Muscle layer of duodenum (tissue), 2 donors: ENCODE results near the gene SNAPC2.
"Not testable (repeated sequence)": the region's sequence is repeated elsewhere in the genome, so short reads cannot be mapped to it uniquely, and the experiment has no call there.

Experiments
- H3K27ac ChIP-seq: one replicate; pipeline ENCODE4 v1.7.0; 2013; ENCODE audit warnings: mild to moderate bottlenecking, low read length
- H3K27me3 ChIP-seq: one replicate; pipeline ENCODE4 v1.7.0; 2013; ENCODE audit warnings: low read depth, mild to moderate bottlenecking, control low read depth, low read length
- H3K36me3 ChIP-seq, 2 donors: one replicate each; pipeline ENCODE4 v1.7.0; 2013; ENCODE audit warnings: low read length in 2 of 2, control low read depth in 1 of 2, mild to moderate bottlenecking in 1 of 2; ENCODE audit not compliant: insufficient read depth in 2 of 2, control insufficient read depth in 1 of 2
- H3K4me1 ChIP-seq, 2 donors: one replicate each; pipeline ENCODE4 v1.7.0; 2013; ENCODE audit warnings: low read length in 2 of 2, mild to moderate bottlenecking in 2 of 2, control low read depth in 1 of 2, moderate library complexity in 1 of 2; ENCODE audit not compliant: insufficient read depth in 2 of 2, control insufficient read depth in 1 of 2
- H3K4me3 ChIP-seq, 2 donors: one replicate each; pipeline ENCODE4 v1.7.0; 2013; ENCODE audit warnings: low read length in 2 of 2, low read depth in 1 of 2, mild to moderate bottlenecking in 1 of 2
- H3K9me3 ChIP-seq, 2 donors: one replicate each; pipeline ENCODE4 v1.7.0; 2013; ENCODE audit warnings: low read length in 2 of 2, control low read depth in 1 of 2, mild to moderate bottlenecking in 1 of 2; ENCODE audit not compliant: control insufficient read depth in 1 of 2
- donor health status: healthy.

The SNAPC2 gene

DNA sequence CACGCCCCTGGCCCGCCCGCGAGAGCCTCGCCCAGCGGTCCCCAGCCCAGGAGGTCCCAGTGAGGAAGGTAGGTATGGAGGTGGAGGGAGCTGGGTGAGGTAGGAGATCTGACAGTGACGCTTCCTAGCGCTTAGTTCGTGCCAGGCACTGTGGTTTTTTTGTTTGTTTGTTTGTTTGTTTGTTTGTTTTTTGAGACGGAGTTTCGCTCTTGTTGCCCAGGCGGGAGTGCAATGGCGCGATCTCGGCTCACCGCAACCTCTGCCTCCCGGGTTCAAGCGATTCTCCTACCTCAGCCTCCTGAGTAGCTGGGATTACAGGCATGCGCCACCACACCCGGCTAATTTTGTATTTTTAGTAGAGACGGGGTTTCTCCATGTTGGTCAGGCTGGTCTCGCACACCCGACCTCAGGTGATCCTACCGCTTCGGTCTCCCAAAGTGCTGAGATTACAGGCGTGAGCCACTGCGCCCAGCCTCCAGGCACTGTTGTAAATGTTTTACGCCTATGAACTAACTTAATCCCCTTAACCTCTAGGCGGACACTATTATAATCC lies 2.0 kb upstream of the SNAPC2 start:
- peaks cover 29% of the 10 kb centered on the region for H3K27me3 ChIP-seq
- H3K4me1 ChIP-seq, result peaks cover 5 to 63% of the 10 kb centered on the region in 2 donors
- H3K27ac ChIP-seq, H3K9me3 ChIP-seq: not testable (repeated sequence)
- H3K4me3 ChIP-seq, result peak overlapping the region in 1 of 2 donors; percentile 46
- peaks cover 7 to 14% of the 10 kb centered on the region in 2 donors for H3K36me3 ChIP-seq

DNA sequence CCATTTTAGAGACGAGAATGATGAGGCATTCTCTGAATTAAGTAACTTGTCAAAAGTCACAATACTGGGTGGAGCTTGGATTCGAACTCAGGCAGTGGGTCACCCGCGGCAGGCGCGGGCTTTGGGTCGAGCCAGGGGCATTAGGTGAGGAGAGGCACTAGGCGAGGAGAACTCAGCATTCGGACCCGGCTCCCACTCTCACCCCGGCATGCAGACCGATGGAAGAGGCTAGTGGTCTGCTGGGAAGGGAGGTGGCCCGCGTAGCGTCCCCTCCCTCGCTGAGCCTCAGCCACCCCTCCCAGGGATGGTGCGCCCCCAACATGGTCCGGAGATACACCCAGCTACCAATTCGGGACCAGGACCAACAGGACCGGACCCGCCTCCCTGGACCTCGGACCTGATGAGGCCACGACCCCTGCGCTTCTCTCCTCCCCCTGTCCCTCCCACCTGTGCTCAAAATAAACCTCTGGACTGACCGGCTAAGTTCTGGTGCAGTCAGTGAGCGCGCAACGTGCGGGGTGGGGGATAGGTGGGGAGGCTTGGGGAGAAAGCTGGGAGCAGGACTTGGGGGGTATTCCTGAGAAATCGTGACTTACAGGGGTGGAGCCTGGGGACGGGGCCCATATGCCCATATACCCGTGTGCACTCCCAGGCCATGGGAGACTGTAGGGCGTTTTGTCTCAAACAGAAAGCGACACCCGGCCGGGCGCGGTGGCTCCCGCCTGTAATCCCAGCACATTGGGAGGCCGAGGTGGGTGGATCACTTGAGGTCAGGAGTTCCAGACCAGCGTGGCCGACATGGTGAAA lies 1.3 kb upstream of the SNAPC2 start:
- Histone ChIP-seq H3K4me3 (no peak overlapping the region), H3K4me1 (peaks cover 5 to 65% of the 10 kb centered on the region in 2 donors), H3K27me3 (peaks cover 29% of the 10 kb centered on the region), H3K27ac (no peak overlapping the region), H3K9me3 (no peaks in the 10 kb centered on the region), H3K36me3 (peaks cover 7 to 16% of the 10 kb centered on the region in 2 donors)

DNA sequence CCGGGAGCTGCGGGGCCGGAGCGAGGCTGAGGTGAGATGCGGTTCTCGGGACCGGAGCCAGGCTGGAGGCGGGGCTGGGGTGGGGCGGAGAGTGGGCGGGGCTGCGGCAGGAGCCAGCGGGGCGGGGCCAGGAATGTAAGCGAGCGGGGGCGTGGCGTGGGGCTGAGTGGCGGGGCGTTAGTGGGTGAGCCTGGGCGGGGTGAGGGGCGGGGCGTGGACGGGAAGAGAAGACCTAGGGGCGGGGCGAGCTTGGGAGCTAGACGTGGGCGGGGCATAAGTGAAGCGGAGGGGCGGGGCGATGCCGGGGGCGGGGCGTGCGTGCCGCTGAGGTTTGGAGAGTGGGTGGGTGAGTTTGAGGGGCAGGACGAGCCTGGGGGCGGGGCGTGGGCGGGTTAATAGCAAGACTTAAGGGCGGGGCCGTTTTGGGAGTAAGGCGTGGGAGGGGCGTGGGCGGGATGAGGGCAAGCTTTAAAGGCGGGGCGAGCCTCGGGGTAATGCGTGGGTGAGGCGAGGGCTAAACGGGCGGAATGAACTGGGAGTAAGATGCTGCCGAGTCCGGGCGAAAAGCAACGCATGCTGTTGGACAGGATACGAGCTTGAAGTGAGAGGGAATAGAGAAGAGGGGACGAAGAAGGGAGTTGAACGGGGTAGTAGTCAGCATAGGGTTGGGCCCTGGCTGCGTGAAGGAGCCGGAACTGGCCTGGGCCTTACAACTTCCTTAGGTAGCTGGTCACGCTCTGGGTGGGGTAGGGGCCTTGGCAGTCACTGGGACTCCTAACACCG lies 572 bp downstream of the SNAPC2 start:
- Histone ChIP-seq H3K4me1 (peaks cover 5 to 79% of the 10 kb centered on the region in 2 donors), H3K27me3 (peaks cover 23% of the 10 kb centered on the region), H3K27ac (peak overlapping the region; percentile 79), H3K9me3 (no peaks in the 10 kb centered on the region), H3K36me3 (peaks cover 7 to 16% of the 10 kb centered on the region in 2 donors), H3K4me3 (peak overlapping the region; percentile 74 to 76)

DNA sequence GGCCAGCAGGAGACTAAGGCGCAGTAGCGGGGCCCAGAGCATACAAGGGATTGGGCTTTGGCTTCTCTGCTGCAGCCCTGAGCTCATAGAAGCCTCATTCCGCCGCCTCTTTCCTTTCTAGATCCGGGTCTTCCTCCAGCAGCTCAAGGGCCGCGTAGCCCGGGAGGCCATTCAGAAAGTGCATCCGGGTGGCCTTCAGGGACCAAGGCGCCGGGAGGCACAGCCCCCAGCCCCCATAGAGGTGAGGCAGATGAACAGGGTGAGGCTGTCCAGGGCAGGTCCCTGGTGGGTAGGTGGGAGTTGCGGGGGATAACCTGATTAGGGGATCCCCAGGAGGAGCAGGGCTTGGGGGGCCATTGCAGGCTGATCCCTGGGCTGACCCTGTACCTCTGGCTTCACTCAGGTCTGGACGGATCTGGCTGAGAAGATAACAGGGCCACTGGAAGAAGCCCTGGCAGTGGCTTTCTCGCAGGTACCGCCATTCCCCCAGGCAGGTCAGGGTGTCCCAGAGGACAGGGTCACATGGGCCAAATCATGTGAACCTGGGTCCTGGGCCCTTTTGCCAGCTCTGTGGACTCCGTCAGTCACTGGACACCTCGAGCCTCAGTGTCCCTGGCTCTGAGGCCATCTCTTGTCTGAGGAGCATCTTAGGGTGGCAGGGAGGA lies 1.3 kb downstream of the SNAPC2 start:
- H3K36me3 ChIP-seq, result peaks cover 7 to 16% of the 10 kb centered on the region in 2 donors
- peak overlapping the region; percentile 43 to 67 for H3K4me3 ChIP-seq
- H3K27me3 ChIP-seq, result peaks cover 20% of the 10 kb centered on the region
- H3K9me3 ChIP-seq, result no peaks in the 10 kb centered on the region
- peaks cover 5 to 76% of the 10 kb centered on the region in 2 donors for H3K4me1 ChIP-seq
- peak overlapping the region; percentile 79 for H3K27ac ChIP-seq

DNA sequence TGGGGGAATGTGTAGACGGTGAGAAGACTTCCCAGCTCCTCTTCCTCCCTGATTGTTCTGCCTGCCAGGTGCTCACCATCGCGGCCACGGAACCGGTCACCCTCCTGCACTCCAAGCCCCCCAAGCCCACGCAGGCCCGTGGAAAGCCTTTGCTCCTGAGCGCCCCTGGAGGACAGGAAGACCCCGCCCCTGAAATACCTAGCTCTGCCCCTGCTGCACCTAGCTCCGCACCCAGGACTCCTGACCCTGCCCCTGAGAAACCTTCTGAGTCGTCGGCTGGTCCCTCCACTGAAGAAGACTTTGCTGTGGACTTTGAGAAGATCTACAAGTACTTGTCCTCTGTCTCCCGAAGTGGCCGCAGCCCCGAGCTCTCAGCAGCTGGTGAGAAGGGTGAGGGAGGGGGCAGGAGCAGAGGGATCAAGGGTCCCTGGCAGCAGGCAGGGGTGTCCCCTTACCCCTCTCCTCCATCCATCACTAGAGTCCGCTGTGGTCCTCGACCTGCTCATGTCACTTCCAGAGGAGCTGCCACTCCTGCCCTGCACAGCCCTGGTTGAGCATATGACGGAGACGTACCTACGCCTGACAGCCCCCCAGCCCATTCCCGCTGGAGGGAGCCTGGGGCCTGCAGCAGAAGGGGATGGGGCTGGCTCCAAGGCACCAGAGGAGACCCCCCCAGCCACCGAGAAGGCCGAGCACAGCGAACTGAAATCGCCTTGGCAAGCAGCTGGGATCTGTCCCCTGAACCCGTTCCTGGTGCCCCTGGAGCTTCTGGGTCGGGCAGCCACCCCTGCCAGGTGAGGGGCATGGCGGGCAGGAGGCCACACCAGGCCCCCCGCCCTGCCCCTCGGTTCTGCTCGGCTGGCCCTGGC lies 2.1 kb downstream of the SNAPC2 start:
- Histone ChIP-seq H3K27me3 (peaks cover 15% of the 10 kb centered on the region), H3K36me3 (peaks cover 7 to 16% of the 10 kb centered on the region in 2 donors), H3K4me1 (peaks cover 5 to 76% of the 10 kb centered on the region in 2 donors), H3K9me3 (no peaks in the 10 kb centered on the region), H3K27ac (peak overlapping the region; percentile 79), H3K4me3 (peak overlapping the region; percentile 43 to 67)

DNA sequence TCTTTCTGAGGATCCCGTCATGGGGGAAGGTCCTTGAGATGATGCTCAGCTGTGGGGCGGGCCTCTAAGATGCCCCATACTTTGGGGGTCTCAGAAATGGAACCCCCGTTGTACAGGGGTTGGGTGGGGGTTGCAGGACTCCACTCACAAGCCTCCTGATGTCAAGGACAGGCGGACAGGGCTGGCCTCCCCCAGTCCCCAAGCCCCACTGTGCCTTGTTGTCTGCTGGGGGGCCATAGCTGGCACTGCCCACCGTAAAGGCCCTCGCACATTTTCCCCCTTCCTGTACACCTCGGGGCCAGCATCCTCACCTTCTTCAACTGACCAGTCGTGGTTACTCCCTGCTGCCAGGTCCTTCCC lies 2.7 kb downstream of the SNAPC2 start:
- no peaks in the 10 kb centered on the region for H3K9me3 ChIP-seq
- no peak overlapping the region for H3K4me3 ChIP-seq
- H3K36me3 ChIP-seq, result peaks cover 7 to 16% of the 10 kb centered on the region in 2 donors
- peaks cover 11% of the 10 kb centered on the region for H3K27me3 ChIP-seq
- peaks cover 5 to 76% of the 10 kb centered on the region in 2 donors for H3K4me1 ChIP-seq
- H3K27ac ChIP-seq, result no peak overlapping the region

DNA sequence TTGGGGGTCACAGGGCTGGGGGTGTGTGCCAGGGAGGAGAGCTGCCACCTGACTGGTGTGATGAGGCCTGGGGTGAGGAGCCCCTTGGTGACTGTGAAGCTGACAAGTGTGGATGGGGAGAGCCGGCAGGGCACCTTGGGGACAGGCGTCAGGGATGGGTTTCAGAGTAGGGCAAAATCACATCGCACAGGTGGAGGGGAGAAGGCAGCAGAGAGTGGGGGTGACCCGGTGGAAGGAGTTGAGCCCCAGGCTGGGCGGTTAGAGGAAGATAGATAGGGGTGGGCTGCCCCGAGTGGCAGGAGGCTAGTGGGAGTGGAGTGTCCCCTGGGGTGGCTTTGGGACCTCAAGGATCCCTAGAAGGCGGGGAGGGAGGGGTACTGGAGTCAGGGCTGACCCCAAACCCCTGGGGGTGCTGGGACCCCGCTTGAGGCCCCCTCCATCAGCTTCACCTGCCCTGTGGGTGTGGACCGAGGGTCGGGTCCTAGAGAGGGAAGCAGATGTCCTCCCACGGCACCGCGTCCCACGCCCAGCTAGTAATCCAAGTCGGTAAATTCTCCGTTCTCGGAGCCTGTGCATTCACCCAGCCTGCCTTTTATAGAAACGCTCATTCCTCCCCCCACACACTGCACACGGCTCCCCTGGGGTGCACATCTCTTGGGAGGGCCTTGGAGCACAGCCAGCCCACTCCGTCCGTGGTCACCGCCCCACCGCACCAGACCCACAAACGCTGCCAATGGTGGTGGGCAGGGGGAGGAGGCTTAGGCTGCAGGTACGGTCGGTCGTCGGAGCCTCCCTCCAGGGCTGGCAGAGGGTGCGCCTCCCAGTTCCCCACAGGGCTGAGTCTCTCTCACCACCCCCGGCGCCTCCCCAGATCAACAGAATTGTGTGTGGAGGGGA lies 3.4 kb downstream of the SNAPC2 start:
- H3K27ac ChIP-seq, result no peak overlapping the region
- H3K9me3 ChIP-seq, result no peaks in the 10 kb centered on the region
- H3K36me3 ChIP-seq, result peaks cover 7 to 16% of the 10 kb centered on the region in 2 donors
- peaks cover 5 to 79% of the 10 kb centered on the region in 2 donors for H3K4me1 ChIP-seq
- H3K4me3 ChIP-seq, result peak overlapping the region in 1 of 2 donors; percentile 57
- H3K27me3 ChIP-seq, result peaks cover 4% of the 10 kb centered on the region

DNA sequence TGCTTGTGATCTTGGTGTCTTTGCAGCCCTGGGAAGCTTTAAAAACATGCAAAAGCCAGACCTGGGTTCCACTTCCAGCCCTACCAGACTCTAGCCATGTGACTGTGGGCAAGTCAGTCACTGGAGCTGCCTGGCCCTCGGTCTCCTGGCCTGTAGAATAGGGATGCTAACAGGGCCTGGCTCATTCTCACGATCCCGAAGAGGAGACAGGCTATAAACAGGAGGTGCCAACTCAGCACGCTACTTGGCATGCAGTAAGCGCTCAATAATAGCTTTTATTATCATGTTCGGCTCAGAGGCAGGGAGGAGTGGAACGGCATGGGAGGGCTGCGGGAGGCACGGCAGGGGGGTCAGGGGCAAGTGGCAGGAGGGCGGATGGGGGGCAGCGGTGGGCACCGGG lies 4.1 kb downstream of the SNAPC2 start:
- H3K27ac ChIP-seq, result no peak overlapping the region
- peaks cover 7 to 16% of the 10 kb centered on the region in 2 donors for H3K36me3 ChIP-seq
- peak overlapping the region in 1 of 2 donors; percentile 57 for H3K4me3 ChIP-seq
- no peaks in the 10 kb centered on the region for H3K9me3 ChIP-seq
- peaks cover 5 to 77% of the 10 kb centered on the region in 2 donors for H3K4me1 ChIP-seq
- no peaks in the 10 kb centered on the region for H3K27me3 ChIP-seq

DNA sequence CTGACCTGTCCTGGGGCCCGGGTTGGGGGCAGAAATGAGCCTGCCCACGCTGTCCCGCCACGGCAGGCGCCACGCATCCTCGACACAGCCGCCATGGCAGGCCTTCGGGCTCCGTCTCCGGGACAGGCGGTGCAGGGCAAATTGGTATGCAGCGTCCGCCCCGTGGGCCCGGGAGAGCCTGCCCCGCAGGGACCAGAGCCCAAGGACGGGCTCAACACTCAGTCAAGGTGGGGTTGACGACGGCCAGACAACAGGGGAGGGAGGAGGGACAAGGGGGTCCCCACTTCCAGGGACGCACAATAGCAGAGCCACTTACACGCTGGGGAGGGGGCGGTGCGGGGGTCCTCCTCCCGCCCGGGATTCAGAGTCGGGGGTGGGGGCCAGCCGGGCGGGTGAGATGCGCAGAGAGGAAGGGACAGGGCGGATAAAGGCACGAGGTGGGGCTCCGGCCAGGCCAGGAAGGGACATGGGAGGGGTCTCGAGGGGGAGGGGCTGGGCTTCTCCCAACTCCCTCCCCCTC lies 4.6 kb downstream of the SNAPC2 start:
- Histone ChIP-seq H3K4me3 (peak overlapping the region in 1 of 2 donors; percentile 57), H3K4me1 (peaks cover 5 to 77% of the 10 kb centered on the region in 2 donors), H3K27ac (no peak overlapping the region), H3K36me3 (peaks cover 7 to 16% of the 10 kb centered on the region in 2 donors), H3K27me3 (no peaks in the 10 kb centered on the region), H3K9me3 (no peaks in the 10 kb centered on the region)
